ENCODE results near the gene USP9Y.

USP9Y gene

DNA sequence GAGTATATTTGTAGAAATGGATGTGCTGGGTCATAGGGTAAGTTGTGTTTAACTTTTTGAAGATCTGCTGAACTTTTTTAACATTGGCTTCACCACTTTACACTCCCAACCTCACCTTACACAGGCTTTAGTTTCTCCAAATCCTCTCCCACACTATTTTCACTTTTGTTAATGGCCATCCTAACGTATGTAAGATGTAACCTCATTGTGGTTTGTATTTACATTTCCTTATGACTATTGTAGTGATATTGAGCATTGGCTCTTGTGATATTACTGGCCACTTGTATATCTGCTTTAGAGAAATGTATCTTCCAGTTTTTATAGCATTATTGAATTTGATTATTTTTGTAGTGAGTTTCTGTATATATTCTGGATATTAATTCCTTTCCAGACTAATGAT, 93.0 kb downstream of the USP9Y start:
- ATAC-seq: no peak

GRCh38 chrY:12808046-12808445, 107.0 kb downstream of the USP9Y start:
- no peak for ATAC-seq
- no peak for TF ChIP-seq ESRRG (CRISPR knock-in tag; IDR thresholded peaks at IDR 0.05)
- TF ChIP-seq ZNF70 (CRISPR knock-in tag; IDR thresholded peaks at IDR 0.05): no peak
- no peak for TF ChIP-seq CREB5 (CRISPR knock-in tag; IDR thresholded peaks at IDR 0.05; ENCODE audit: low read depth)
- no peak for TF ChIP-seq OSR1 (CRISPR knock-in tag; IDR thresholded peaks at IDR 0.05)
- TF ChIP-seq BACH2 (CRISPR knock-in tag; IDR thresholded peaks at IDR 0.05; ENCODE audit: borderline replicate concordance): no peak
- TF ChIP-seq PATZ1 (CRISPR knock-in tag; IDR thresholded peaks at IDR 0.05; ENCODE audit: borderline replicate concordance): no peak
- no peak for TF ChIP-seq RARB (CRISPR knock-in tag; IDR thresholded peaks at IDR 0.05)

More for the DNA sequence above, 93.0 kb downstream of the USP9Y start:
- TF ChIP-seq ZFP3 (CRISPR knock-in tag; IDR thresholded peaks at IDR 0.05): no peak
- no peak for TF ChIP-seq BACH2 (CRISPR knock-in tag; IDR thresholded peaks at IDR 0.05; ENCODE audit: borderline replicate concordance)

DNA sequence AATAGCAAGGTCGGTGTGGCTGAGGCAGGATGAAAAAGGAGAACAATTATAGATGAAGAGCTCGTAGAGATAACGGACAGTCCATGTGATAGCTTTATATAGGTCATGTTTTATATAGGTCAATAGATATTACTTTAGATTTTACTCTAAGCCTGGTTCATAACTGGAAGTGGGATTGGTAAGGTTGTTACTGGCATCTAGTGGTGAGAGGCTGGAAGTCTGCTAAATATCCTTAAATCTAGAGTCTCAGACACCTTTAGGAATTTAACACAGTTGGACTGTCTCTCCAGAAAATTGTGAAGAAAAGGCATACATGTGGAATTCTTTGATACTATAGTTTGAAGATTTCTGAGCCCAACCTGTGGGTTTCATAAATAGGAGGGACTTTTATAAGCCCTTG, 108.0 kb downstream of the USP9Y start:
- no peak for ATAC-seq

DNA sequence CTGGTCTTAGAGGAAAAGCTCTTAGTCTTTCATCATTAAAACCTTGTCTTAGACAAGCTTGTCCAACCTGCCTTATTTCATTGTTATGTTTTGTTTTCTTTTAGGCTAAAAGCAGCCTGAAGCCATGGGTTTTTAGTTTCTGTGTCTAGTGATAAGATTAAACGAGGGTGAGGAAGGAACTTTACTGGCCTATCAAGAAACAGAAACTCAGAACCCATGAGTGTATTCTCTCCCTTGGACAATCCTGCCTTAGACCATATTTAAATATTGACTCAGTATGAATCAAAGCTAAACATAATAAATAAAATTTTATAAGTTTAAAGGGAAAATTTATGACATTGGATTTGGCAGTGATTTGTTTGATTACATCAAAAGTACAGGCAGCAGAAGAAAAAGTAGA, 122.4 kb downstream of the USP9Y start:
- TF ChIP-seq ESRRG (CRISPR knock-in tag; IDR thresholded peaks at IDR 0.05): no peak

More for the DNA sequence above, 108.0 kb downstream of the USP9Y start:
- TF ChIP-seq ZNF565 (CRISPR knock-in tag; conservative IDR thresholded peaks at IDR 0.05; ENCODE audit: low read depth): no peak
- no peak for TF ChIP-seq ESRRG (CRISPR knock-in tag; IDR thresholded peaks at IDR 0.05)
- TF ChIP-seq ZNF8 (CRISPR knock-in tag; IDR thresholded peaks at IDR 0.05): no peak
- TF ChIP-seq TCF4 (CRISPR knock-in tag; IDR thresholded peaks at IDR 0.05; ENCODE audit: borderline replicate concordance): no peak
- no peak for TF ChIP-seq POU6F1 (CRISPR knock-in tag; IDR thresholded peaks at IDR 0.05; ENCODE audit: borderline replicate concordance, low read depth)
- TF ChIP-seq OSR1 (CRISPR knock-in tag; IDR thresholded peaks at IDR 0.05): no peak
- no peak for TF ChIP-seq TOX (CRISPR knock-in tag; IDR thresholded peaks at IDR 0.05; ENCODE audit: borderline replicate concordance)
- TF ChIP-seq SNAI2 (CRISPR knock-in tag; IDR thresholded peaks at IDR 0.05): no peak
- TF ChIP-seq ZNF70 (CRISPR knock-in tag; IDR thresholded peaks at IDR 0.05): no peak
- TF ChIP-seq GLIS3 (CRISPR knock-in tag; IDR thresholded peaks at IDR 0.05): no peak
- TF ChIP-seq RARB (CRISPR knock-in tag; IDR thresholded peaks at IDR 0.05): no peak
- TF ChIP-seq PPARA (CRISPR knock-in tag; IDR thresholded peaks at IDR 0.05; ENCODE audit: borderline replicate concordance): no peak
- TF ChIP-seq, protein P1, sequence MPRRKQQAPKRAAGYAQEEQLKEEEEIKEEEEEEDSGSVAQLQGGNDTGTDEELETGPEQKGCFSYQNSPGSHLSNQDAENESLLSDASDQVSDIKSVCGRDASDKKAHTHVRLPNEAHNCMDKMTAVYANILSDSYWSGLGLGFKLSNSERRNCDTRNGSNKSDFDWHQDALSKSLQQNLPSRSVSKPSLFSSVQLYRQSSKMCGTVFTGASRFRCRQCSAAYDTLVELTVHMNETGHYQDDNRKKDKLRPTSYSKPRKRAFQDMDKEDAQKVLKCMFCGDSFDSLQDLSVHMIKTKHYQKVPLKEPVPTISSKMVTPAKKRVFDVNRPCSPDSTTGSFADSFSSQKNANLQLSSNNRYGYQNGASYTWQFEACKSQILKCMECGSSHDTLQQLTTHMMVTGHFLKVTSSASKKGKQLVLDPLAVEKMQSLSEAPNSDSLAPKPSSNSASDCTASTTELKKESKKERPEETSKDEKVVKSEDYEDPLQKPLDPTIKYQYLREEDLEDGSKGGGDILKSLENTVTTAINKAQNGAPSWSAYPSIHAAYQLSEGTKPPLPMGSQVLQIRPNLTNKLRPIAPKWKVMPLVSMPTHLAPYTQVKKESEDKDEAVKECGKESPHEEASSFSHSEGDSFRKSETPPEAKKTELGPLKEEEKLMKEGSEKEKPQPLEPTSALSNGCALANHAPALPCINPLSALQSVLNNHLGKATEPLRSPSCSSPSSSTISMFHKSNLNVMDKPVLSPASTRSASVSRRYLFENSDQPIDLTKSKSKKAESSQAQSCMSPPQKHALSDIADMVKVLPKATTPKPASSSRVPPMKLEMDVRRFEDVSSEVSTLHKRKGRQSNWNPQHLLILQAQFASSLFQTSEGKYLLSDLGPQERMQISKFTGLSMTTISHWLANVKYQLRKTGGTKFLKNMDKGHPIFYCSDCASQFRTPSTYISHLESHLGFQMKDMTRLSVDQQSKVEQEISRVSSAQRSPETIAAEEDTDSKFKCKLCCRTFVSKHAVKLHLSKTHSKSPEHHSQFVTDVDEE (CRISPR knock-in tag; IDR thresholded peaks at IDR 0.05): no peak

DNA sequence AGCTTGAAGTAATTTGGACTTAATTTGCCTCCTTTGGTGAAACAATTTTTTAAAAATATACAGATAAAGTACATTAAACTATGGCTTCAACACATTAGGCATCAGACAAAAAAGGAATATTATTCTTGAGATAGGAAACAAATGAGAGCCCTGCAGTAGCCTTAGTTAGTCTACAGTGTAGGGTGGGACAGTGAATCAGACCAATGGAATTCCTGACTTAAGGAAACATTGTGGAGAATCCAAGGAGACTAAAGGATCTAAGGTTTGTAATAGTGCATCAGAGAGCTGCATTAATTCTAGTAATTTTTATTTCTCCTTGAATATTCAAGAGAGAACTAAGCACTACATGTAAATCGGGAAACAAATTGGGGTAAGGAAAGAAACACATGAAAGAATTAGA, 125.8 kb downstream of the USP9Y start:
- TF ChIP-seq ZFP30 (CRISPR knock-in tag; IDR thresholded peaks at IDR 0.05): no peak
- no peak for TF ChIP-seq SNAI2 (CRISPR knock-in tag; IDR thresholded peaks at IDR 0.05)
- no peak for TF ChIP-seq ZNF8 (CRISPR knock-in tag; IDR thresholded peaks at IDR 0.05)
- no peak for ATAC-seq

More for the DNA sequence above, 122.4 kb downstream of the USP9Y start:
- no peak for ATAC-seq

- ATAC-seq: no peak
- TF ChIP-seq PATZ1 (CRISPR knock-in tag; IDR thresholded peaks at IDR 0.05; ENCODE audit: borderline replicate concordance): no peak
- TF ChIP-seq ARNTL (CRISPR knock-in tag; IDR thresholded peaks at IDR 0.05; ENCODE audit: borderline replicate concordance, low read depth): no peak
- no peak for TF ChIP-seq TCF4 (CRISPR knock-in tag; IDR thresholded peaks at IDR 0.05; ENCODE audit: borderline replicate concordance)
- TF ChIP-seq POU6F1 (CRISPR knock-in tag; IDR thresholded peaks at IDR 0.05; ENCODE audit: borderline replicate concordance, low read depth): no peak
- no peak for TF ChIP-seq CSDC2 (CRISPR knock-in tag; IDR thresholded peaks at IDR 0.05)
Measured at GRCh38 chrY:12833284-12833683, 132.3 kb downstream of the USP9Y start.

All from SK-N-SH treated with all-trans-retinoic acid at 6 μM for 48 hours (cell line).